ENCODE results near the gene IDH2.

DNA sequence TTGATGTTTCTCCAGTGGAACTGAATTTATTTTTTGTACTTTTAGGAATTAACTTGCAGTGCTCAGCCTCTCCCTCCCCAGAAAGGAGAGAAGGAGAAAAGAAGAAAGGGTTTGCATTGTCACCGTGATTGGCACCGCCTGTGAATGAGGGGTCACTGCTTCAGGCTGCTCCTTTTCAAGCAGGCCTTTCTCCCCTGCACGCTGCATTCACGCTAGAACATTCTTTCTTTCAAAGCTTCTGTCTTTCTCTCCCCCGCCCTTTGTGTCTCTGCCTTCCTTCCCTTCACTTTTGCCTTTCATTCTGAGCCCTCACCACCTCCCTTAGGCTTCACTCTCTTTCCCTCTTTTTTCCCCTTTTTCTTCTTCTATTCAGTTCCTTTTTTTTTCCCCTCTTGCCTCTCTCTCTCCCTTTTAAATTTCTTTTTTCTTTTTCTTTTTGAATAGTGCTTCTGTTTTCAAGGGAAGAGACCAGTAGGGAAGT is 58.7 kb downstream of the IDH2 start:
- TF ChIP-seq, protein P1, sequence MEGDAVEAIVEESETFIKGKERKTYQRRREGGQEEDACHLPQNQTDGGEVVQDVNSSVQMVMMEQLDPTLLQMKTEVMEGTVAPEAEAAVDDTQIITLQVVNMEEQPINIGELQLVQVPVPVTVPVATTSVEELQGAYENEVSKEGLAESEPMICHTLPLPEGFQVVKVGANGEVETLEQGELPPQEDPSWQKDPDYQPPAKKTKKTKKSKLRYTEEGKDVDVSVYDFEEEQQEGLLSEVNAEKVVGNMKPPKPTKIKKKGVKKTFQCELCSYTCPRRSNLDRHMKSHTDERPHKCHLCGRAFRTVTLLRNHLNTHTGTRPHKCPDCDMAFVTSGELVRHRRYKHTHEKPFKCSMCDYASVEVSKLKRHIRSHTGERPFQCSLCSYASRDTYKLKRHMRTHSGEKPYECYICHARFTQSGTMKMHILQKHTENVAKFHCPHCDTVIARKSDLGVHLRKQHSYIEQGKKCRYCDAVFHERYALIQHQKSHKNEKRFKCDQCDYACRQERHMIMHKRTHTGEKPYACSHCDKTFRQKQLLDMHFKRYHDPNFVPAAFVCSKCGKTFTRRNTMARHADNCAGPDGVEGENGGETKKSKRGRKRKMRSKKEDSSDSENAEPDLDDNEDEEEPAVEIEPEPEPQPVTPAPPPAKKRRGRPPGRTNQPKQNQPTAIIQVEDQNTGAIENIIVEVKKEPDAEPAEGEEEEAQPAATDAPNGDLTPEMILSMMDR (IDR thresholded peaks at IDR 0.05), result no peak
- TF ChIP-seq POLR2A (IDR thresholded peaks at IDR 0.05), result no peak
